CMK (cell line): ENCODE data around the gene TRAPPC13.
"Not testable (repeated sequence)": the region's sequence is repeated elsewhere in the genome, so short reads cannot be mapped to it uniquely, and the experiment has no call there.

Experiments used
- DNase-seq: peaks from one replicate; pipeline ENCODE4 v3.0.0-alpha.2; 2010; ENCODE audit warnings: low read depth

The TRAPPC13 gene

GRCh38 chr5:65676056-65676455 lies 51.2 kb downstream of the TRAPPC13 start:
- not testable (repeated sequence) for DNase-seq

GRCh38 chr5:65682148-65682547 lies 57.3 kb downstream of the TRAPPC13 start:
- DNase-seq = no peak

GRCh38 chr5:65693121-65693520 lies 68.3 kb downstream of the TRAPPC13 start:
- DNase-seq = no peak

GRCh38 chr5:65695162-65695755 lies 70.4 kb downstream of the TRAPPC13 start:
- DNase-seq = no peak

GRCh38 chr5:65695896-65696295 lies 71.1 kb downstream of the TRAPPC13 start:
- no peak for DNase-seq

- no peak for DNase-seq
These were observed 72.1 kb downstream of the TRAPPC13 start for GRCh38 chr5:65696892-65697291.

GRCh38 chr5:65699338-65699737 lies 74.5 kb downstream of the TRAPPC13 start:
- DNase-seq = no peak

GRCh38 chr5:65702036-65702435 lies 77.2 kb downstream of the TRAPPC13 start:
- DNase-seq = no peak

- DNase-seq = no peak
These were observed 79.9 kb downstream of the TRAPPC13 start for GRCh38 chr5:65704621-65705239.

GRCh38 chr5:65707663-65708062 lies 82.8 kb downstream of the TRAPPC13 start:
- no peak for DNase-seq

- DNase-seq = no peak
These were observed 83.3 kb downstream of the TRAPPC13 start for GRCh38 chr5:65708145-65708544.
